HEK293T (cell line): ENCODE results near the gene POPDC2.

Source experiments
- ELF4 ChIP-seq: fragments of 450-650 bp; IDR thresholded peaks from 2 replicates; pipeline ENCODE4 v1.6.1; 2017; ENCODE audit warnings: antibody characterized with exemption
- FOXA1 ChIP-seq: fragments of 450-650 bp; IDR thresholded peaks from 2 replicates; pipeline ENCODE4 v1.6.1; 2016; ENCODE audit warnings: mild to moderate bottlenecking
- FOXK2 ChIP-seq: fragments of 450-650 bp; IDR thresholded peaks from 2 replicates; pipeline ENCODE4 v1.6.1; 2016; ENCODE audit warnings: mild to moderate bottlenecking
- FOXM1 ChIP-seq: fragments of 450-650 bp; IDR thresholded peaks from 2 replicates; pipeline ENCODE4 v1.6.1; 2017; ENCODE audit warnings: mild to moderate bottlenecking, borderline replicate concordance
- L3MBTL2 ChIP-seq: fragments of 450-650 bp; conservative IDR thresholded peaks from 2 replicates; pipeline ENCODE4 v1.6.1; 2016; ENCODE audit warnings: mild to moderate bottlenecking
- LEF1 ChIP-seq: fragments of 450-650 bp; IDR thresholded peaks from 2 replicates; pipeline ENCODE4 v1.6.1; 2017; ENCODE audit warnings: mild to moderate bottlenecking, borderline replicate concordance
- NFRKB ChIP-seq: fragments of 450-650 bp; IDR thresholded peaks from 2 replicates; pipeline ENCODE4 v1.6.1; 2016; ENCODE audit warnings: mild to moderate bottlenecking, moderate library complexity
- SP1 ChIP-seq: fragments of 450-650 bp; IDR thresholded peaks from 2 replicates; pipeline ENCODE4 v1.6.1; 2017
- SUZ12 ChIP-seq: fragments of 450-650 bp; IDR thresholded peaks from 2 replicates; pipeline ENCODE4 v1.6.1; 2016; ENCODE audit warnings: mild to moderate bottlenecking
- TARDBP ChIP-seq: fragments of 450-650 bp; IDR thresholded peaks from 2 replicates; pipeline ENCODE4 v1.6.1; 2016
- ZNF384 ChIP-seq: fragments of 450-650 bp; IDR thresholded peaks from 2 replicates; pipeline ENCODE4 v1.6.1; 2016
- TF ChIP-seq, protein P1 (sequence below): fragments of 450-650 bp; IDR thresholded peaks from 2 replicates; pipeline ENCODE4 v1.6.1; 2016

GRCh38 chr3:119659606-119660291 lies 640 bp downstream of the POPDC2 start:
- TF ChIP-seq L3MBTL2 (no peak), SP1 (no peak), ZNF384 (no peak), SUZ12 (no peak), FOXM1 (no peak), FOXA1 (no peak), LEF1 (no peak), ELF4 (no peak), NFRKB (no peak), FOXK2 (no peak), TARDBP (no peak)
- TF ChIP-seq, protein P1, sequence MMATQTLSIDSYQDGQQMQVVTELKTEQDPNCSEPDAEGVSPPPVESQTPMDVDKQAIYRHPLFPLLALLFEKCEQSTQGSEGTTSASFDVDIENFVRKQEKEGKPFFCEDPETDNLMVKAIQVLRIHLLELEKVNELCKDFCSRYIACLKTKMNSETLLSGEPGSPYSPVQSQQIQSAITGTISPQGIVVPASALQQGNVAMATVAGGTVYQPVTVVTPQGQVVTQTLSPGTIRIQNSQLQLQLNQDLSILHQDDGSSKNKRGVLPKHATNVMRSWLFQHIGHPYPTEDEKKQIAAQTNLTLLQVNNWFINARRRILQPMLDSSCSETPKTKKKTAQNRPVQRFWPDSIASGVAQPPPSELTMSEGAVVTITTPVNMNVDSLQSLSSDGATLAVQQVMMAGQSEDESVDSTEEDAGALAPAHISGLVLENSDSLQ: no peak
